Gastroesophageal sphincter (tissue), 4 donors: Measurements from ENCODE around the gene ZNF853. TPM values are rescaled to one million over a fixed set of nuclear protein-coding genes. Genes with fewer than 3 reads are reported as not detected.

Source experiments
- ATAC-seq: fragments of 150-250 bp; one replicate; pipeline ENCODE4 v1.9.1; 2016; ENCODE audit warnings: mild to moderate bottlenecking, moderate library complexity
- H3K27ac ChIP-seq, 4 donors: fragments of 200-600 bp; sonication (generic) in 3 of 4; 1 replicate in 3 of 4; 2 replicates in 1 of 4; pipeline ENCODE4 v1.5.1; 2016 to 2019
- H3K27me3 ChIP-seq: fragments of 200-600 bp; sonication (generic); one replicate; pipeline ENCODE4 v1.5.1; 2019
- H3K36me3 ChIP-seq, 2 donors: fragments of 200-600 bp; sonication (generic); one replicate each; pipeline ENCODE4 v1.5.1; 2019; ENCODE audit warnings: control low read depth in 1 of 2
- H3K4me1 ChIP-seq, 3 donors: fragments of 200-600 bp; sonication (generic); 1 replicate in 2 of 3; 2 replicates in 1 of 3; pipeline ENCODE4 v1.5.1; 2016 to 2019; ENCODE audit warnings: control low read depth in 2 of 3
- H3K4me3 ChIP-seq, 2 donors: fragments of 200-600 bp; sonication (generic); one replicate each; pipeline ENCODE4 v1.5.1; 2019; ENCODE audit warnings: mild to moderate bottlenecking in 1 of 2, moderate library complexity in 1 of 2
- H3K9me3 ChIP-seq, 3 donors: fragments of 200-600 bp; sonication (generic); one replicate each; pipeline ENCODE4 v1.5.1; 2017 to 2019; ENCODE audit warnings: control low read depth in 2 of 3
- EP300 ChIP-seq: sonication (generic); formaldehyde crosslinking; IDR thresholded peaks from one replicate; pipeline ENCODE4 v1.6.1; 2017; ENCODE audit warnings: antibody characterized with exemption, mild to moderate bottlenecking
- POLR2A ChIP-seq, 2 donors: fragments of 450-650 bp; IDR thresholded peaks; one replicate each; pipeline ENCODE4 v1.6.1; 2017; ENCODE audit warnings: antibody characterized with exemption in 2 of 2, mild to moderate bottlenecking in 2 of 2, moderate library complexity in 1 of 2
- POLR2AphosphoS5 ChIP-seq: sonication (generic); formaldehyde crosslinking; IDR thresholded peaks from one replicate; pipeline ENCODE4 v1.6.1; 2017; ENCODE audit warnings: antibody characterized with exemption
- WGBS, 2 donors: methylation state at CpG; one replicate each; pipeline ENCODE4 v1.1.5; 2018; ENCODE audit warnings: low coverage in 1 of 2; 5-methylcytosine and 5-hydroxymethylcytosine counted together
- total RNA-seq, 4 donors: library from RNA; depleted of rRNA; stranded (reverse); fragments of >200 nt; gene quantifications; one replicate each; pipeline ENCODE4 v1.1.0, GENCODE V29; 2016
- TF ChIP-seq, protein P1 (sequence below), 4 experiments: fragments of 200-600 bp in 2 of 4; fragments of 450-650 bp in 2 of 4; sonication (generic) in 1 of 4; IDR thresholded peaks; one replicate each; pipeline ENCODE4 v1.5.1; 2017 to 2019; ENCODE audit warnings: antibody characterized with exemption in 4 of 4, mild to moderate bottlenecking in 2 of 4, moderate library complexity in 2 of 4

Gene ZNF853
- total RNA-seq, 4 donors from 2014 or later: 12.9 to 32.3 (median 19.4) TPM

DNA sequence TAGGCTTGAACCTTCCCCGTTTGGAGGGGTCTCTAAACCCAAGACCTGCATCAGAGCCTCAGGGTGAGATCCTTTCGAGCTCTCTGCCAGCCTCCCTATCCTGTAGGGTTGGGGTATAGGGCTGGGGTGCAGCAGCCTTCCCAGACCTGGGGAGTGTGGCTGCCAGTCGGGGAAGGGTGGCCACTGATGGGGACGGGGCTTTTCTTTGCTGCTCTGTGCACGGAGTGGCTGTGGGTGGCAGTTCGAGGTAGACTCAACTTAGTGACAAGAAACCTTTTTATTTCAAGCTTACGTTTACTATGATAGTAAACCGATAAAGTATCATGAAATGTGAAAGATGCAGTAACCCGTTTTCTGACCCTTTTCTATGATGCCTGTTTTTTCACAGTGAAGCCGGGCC is 34.7 kb downstream of the ZNF853 start:
- Histone ChIP-seq H3K27me3 (no peaks in the 10 kb centered on the region), H3K27ac (no peak overlapping the region), H3K9me3 (peaks cover 0 to 9% (median 0%) of the 10 kb centered on the region in 3 donors), H3K4me3 (no peak overlapping the region), H3K36me3 (peaks cover 0 to 100% of the 10 kb centered on the region in 2 donors), H3K4me1 (no peaks in the 10 kb centered on the region)
- 84% methylated on average over 8 of the region's 10 CpGs; no CpG with 5 or more reads in 1 of the 2 donors for WGBS, 2 donors
- no peak for ATAC-seq
- TF ChIP-seq POLR2AphosphoS5: no peak
- no peak for TF ChIP-seq EP300
- TF ChIP-seq, protein P1, sequence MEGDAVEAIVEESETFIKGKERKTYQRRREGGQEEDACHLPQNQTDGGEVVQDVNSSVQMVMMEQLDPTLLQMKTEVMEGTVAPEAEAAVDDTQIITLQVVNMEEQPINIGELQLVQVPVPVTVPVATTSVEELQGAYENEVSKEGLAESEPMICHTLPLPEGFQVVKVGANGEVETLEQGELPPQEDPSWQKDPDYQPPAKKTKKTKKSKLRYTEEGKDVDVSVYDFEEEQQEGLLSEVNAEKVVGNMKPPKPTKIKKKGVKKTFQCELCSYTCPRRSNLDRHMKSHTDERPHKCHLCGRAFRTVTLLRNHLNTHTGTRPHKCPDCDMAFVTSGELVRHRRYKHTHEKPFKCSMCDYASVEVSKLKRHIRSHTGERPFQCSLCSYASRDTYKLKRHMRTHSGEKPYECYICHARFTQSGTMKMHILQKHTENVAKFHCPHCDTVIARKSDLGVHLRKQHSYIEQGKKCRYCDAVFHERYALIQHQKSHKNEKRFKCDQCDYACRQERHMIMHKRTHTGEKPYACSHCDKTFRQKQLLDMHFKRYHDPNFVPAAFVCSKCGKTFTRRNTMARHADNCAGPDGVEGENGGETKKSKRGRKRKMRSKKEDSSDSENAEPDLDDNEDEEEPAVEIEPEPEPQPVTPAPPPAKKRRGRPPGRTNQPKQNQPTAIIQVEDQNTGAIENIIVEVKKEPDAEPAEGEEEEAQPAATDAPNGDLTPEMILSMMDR (IDR thresholded peaks at IDR 0.05): no peak
- TF ChIP-seq POLR2A (IDR thresholded peaks at IDR 0.05): no peak

DNA sequence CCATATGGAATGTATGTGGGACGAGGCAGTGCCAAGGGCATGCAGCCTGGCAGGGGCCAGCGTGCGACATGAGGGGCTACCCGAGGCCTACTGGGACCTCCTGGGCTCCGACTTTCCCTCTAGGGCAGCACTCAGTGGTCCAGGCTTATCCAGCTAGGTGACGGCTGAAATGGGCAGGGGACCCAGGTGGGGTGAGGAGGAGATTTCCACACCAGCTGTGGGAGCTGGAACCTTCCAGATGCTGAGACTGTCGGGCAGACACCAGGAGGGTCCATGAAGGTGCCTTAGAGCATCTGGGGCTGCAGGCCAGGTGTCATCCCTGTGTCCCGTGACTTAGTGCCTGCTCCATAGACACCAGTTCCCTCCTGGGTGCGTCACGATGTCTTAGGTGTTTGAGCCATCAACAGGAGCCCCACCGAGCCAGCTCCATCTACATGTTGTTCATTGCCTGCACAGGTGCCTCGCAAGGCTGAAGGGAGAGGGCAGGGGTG is 35.2 kb downstream of the ZNF853 start:
- no peak for ATAC-seq
- no peaks in the 10 kb centered on the region for H3K4me1 ChIP-seq
- 97% methylated on average over 5 of the region's 12 CpGs; no CpG with 5 or more reads in 1 of the 2 donors for WGBS, 2 donors
- H3K27me3 ChIP-seq: no peaks in the 10 kb centered on the region
- H3K9me3 ChIP-seq: peaks cover 0 to 9% (median 0%) of the 10 kb centered on the region in 3 donors
- no peak overlapping the region for H3K27ac ChIP-seq
- H3K36me3 ChIP-seq: peaks cover 0 to 100% of the 10 kb centered on the region in 2 donors
- no peak overlapping the region for H3K4me3 ChIP-seq
- no peak for TF ChIP-seq EP300
- TF ChIP-seq, protein P1 (IDR thresholded peaks at IDR 0.05): no peak
- no peak for TF ChIP-seq POLR2A (IDR thresholded peaks at IDR 0.05)
- TF ChIP-seq POLR2AphosphoS5: no peak

DNA sequence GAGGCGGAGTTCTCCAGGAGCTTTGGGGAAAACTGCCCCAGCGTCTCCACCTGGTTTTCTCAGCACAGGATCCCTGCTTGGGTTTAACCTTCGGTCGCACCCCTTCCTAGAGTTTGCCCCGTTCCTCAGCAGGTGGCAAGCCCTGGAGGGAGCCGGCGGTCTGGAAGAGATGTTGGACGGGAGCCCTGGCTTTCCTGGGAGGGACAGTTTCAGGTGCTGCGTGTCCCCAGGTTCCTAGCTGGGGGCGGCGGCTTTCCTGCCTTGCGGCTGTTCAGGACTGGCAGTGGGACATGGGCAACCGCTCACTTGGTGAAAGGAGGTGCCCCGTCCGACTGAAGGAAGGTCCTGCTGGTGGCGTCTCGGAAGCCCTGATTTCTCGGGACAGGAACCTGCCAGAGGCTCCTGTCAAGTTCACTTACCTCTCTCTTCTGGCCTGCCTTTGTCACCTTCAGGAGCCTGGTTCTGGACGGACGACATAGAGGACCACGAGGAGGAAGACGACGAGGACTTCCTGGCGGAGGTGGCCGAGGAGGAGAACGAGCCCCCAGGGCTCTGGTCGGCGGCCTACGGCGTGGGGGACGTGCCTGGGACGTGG is 36.5 kb downstream of the ZNF853 start:
- ATAC-seq: no peak
- no peak overlapping the region for H3K27ac ChIP-seq
- H3K9me3 ChIP-seq: peaks cover 0 to 9% (median 0%) of the 10 kb centered on the region in 3 donors
- H3K27me3 ChIP-seq: no peaks in the 10 kb centered on the region
- no peaks in the 10 kb centered on the region for H3K4me1 ChIP-seq
- TF ChIP-seq POLR2AphosphoS5 (no peak), EP300 (no peak), POLR2A (IDR thresholded peaks at IDR 0.05) (no peak)
- TF ChIP-seq, protein P1 (IDR thresholded peaks at IDR 0.05): no peak
- WGBS, 2 donors: 100% methylated on average over 1 of the region's 32 CpGs; no CpG with 5 or more reads in 1 of the 2 donors
- peaks cover 0 to 95% of the 10 kb centered on the region in 2 donors for H3K36me3 ChIP-seq
- H3K4me3 ChIP-seq: no peak overlapping the region

DNA sequence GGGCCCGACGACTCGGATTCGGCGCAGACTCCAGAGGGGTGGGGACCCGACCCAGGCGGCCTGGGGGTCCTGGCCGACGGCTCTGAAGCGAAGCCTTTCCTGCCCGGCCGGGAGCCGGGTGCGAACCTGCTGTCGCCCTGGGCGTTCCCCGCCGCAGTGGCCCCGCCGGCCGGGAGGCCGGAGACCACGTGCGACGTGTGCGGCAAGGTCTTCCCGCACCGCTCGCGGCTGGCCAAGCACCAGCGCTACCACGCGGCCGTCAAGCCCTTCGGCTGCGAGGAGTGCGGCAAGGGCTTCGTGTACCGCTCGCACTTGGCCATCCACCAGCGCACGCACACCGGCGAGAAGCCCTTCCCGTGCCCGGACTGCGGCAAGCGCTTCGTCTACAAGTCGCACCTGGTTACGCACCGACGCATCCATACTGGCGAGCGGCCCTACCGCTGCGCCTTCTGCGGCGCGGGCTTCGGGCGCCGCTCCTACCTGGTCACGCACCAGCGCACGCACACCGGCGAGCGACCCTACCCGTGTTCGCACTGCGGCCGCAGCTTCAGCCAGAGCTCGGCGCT is 37.1 kb downstream of the ZNF853 start:
- peaks cover 0 to 89% of the 10 kb centered on the region in 2 donors for H3K36me3 ChIP-seq
- WGBS, 2 donors: 100% methylated on average over 1 of the region's 75 CpGs; no CpG with 5 or more reads in 1 of the 2 donors

More for the DNA sequence above, 37.1 kb downstream of the ZNF853 start:
- H3K27me3 ChIP-seq: no peaks in the 10 kb centered on the region
- no peak for TF ChIP-seq EP300
- TF ChIP-seq, protein P1 (IDR thresholded peaks at IDR 0.05): no peak
- no peak for TF ChIP-seq POLR2AphosphoS5
- no peak for TF ChIP-seq POLR2A (IDR thresholded peaks at IDR 0.05)
- H3K9me3 ChIP-seq: peaks cover 0 to 9% (median 0%) of the 10 kb centered on the region in 3 donors
- no peaks in the 10 kb centered on the region for H3K4me1 ChIP-seq
- ATAC-seq: no peak
- H3K27ac ChIP-seq: no peak overlapping the region
- no peak overlapping the region for H3K4me3 ChIP-seq
